Loucy (cell line): ENCODE results near the gene GRIP2.

Experiments
- H2AFZ ChIP-seq: fragments of 200-600 bp; sonication (generic); 2 replicates; pipeline ENCODE4 v1.6.0; 2016; ENCODE audit warnings: antibody characterized with exemption, mild to moderate bottlenecking, low read length, moderate library complexity
- H3F3A ChIP-seq: fragments of 200-600 bp; 2 replicates; pipeline ENCODE4 v1.6.0; 2016; ENCODE audit warnings: antibody characterized with exemption, low read depth, mild to moderate bottlenecking
- H3K27me3 ChIP-seq: fragments of 200-600 bp; sonication (generic); 2 replicates; pipeline ENCODE4 v1.6.1; 2014; ENCODE audit warnings: low read length, mild to moderate bottlenecking; ENCODE audit not compliant: insufficient read depth, poor library complexity, severe bottlenecking
- H3K36me3 ChIP-seq: fragments of 200-600 bp; sonication (generic); 2 replicates; pipeline ENCODE4 v1.6.1; 2016; ENCODE audit warnings: low read length; ENCODE audit not compliant: insufficient read depth
- H3K4me1 ChIP-seq: fragments of 200-600 bp; sonication (generic); 2 replicates; pipeline ENCODE4 v1.5.1; 2014; ENCODE audit warnings: low read length, mild to moderate bottlenecking; ENCODE audit not compliant: insufficient read depth, poor library complexity, severe bottlenecking
- H3K4me2 ChIP-seq: fragments of 200-600 bp; sonication (generic); 2 replicates; pipeline ENCODE4 v1.6.0; 2014; ENCODE audit warnings: antibody characterized with exemption, low read length, low read depth, mild to moderate bottlenecking; ENCODE audit not compliant: poor library complexity, severe bottlenecking
- H3K4me3 ChIP-seq: fragments of 200-600 bp; sonication (generic); 2 replicates; pipeline ENCODE4 v1.5.1; 2014; ENCODE audit warnings: low read length, mild to moderate bottlenecking, mixed read lengths; ENCODE audit not compliant: poor library complexity, severe bottlenecking
- H3K79me2 ChIP-seq: fragments of 200-600 bp; sonication (generic); 2 replicates; pipeline ENCODE4 v1.6.1; 2014; ENCODE audit warnings: low read length; ENCODE audit not compliant: insufficient read depth
- H3K9ac ChIP-seq: fragments of 200-600 bp; sonication (generic); 2 replicates; pipeline ENCODE4 v1.6.0; 2014; ENCODE audit warnings: mild to moderate bottlenecking, low read depth, low read length, moderate library complexity; ENCODE audit not compliant: poor library complexity, severe bottlenecking
- H3K9me2 ChIP-seq: fragments of 200-600 bp; sonication (generic); replicated peaks from 2 replicates; pipeline ENCODE4 v1.6.1; 2016; ENCODE audit warnings: low read depth, low read length, mixed read lengths
- H3K9me3 ChIP-seq: fragments of 200-600 bp; sonication (generic); 2 replicates; pipeline ENCODE4 v1.6.1; 2014; ENCODE audit warnings: mild to moderate bottlenecking, antibody characterized with exemption, low read length, low read depth; ENCODE audit not compliant: insufficient read depth
- H4K20me1 ChIP-seq: fragments of 200-600 bp; sonication (generic); 2 replicates; pipeline ENCODE4 v1.6.0; 2014; ENCODE audit warnings: antibody characterized with exemption, low read length, mild to moderate bottlenecking; ENCODE audit not compliant: insufficient read depth, poor library complexity, severe bottlenecking
- EZH2phosphoT487 ChIP-seq: fragments of 200-600 bp; IDR thresholded peaks from 2 replicates; pipeline ENCODE4 v1.6.1; 2018; ENCODE audit warnings: antibody characterized with exemption, mild to moderate bottlenecking, moderate library complexity, borderline replicate concordance
- TF ChIP-seq, protein P1 (sequence below): fragments of 200-600 bp; sonication (generic); conservative IDR thresholded peaks from 2 replicates; pipeline ENCODE4 v1.5.1; 2014; ENCODE audit warnings: mild to moderate bottlenecking, antibody characterized with exemption, low read length

GRIP2 gene

DNA sequence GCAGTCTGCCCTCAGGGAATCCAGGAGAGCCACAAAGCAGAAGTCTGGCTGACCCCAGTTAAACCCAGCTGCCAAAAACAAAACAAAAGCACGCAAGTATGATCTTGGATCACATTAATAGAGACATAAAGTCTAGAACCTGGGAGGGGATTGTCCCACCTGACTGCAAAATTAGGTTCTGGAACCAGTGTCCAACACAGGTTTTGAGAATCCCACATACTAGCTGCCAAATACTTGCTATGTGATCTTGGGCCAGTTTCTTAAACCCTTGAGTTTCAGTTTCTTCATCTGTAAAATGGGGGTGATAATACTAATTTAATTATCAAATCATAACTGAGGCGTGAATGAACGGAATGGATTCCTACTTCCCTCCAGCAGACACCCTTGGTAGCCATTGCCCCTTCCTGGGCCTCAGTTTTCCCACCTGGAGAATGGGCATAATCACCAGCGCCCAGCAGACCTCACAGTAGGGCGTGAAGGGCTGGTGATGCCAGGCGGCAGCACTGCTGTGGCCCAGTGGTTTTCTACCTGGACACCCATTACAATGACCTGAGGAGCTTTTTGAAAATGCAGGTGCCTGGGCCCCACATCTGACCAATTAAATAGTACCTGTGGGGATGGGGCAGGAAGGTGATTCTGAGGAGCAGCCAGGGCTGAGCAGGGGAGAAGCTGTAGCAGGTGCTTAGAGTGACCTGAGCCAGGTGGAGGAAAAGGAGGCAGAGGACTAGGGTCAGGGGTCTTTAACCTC, 32.2 kb downstream of the GRIP2 start:
- Histone ChIP-seq H3K9ac (no peak overlapping the region), H3F3A (no peaks in the 10 kb centered on the region), H3K9me2 (no peaks in the 10 kb centered on the region), H4K20me1 (no peaks in the 10 kb centered on the region), H3K36me3 (no peaks in the 10 kb centered on the region), H3K27me3 (no peaks in the 10 kb centered on the region), H2AFZ (no peak overlapping the region), H3K79me2 (no peaks in the 10 kb centered on the region), H3K4me3 (no peak overlapping the region), H3K4me1 (no peaks in the 10 kb centered on the region), H3K9me3 (no peaks in the 10 kb centered on the region), H3K4me2 (no peak overlapping the region)
- TF ChIP-seq, protein P1, sequence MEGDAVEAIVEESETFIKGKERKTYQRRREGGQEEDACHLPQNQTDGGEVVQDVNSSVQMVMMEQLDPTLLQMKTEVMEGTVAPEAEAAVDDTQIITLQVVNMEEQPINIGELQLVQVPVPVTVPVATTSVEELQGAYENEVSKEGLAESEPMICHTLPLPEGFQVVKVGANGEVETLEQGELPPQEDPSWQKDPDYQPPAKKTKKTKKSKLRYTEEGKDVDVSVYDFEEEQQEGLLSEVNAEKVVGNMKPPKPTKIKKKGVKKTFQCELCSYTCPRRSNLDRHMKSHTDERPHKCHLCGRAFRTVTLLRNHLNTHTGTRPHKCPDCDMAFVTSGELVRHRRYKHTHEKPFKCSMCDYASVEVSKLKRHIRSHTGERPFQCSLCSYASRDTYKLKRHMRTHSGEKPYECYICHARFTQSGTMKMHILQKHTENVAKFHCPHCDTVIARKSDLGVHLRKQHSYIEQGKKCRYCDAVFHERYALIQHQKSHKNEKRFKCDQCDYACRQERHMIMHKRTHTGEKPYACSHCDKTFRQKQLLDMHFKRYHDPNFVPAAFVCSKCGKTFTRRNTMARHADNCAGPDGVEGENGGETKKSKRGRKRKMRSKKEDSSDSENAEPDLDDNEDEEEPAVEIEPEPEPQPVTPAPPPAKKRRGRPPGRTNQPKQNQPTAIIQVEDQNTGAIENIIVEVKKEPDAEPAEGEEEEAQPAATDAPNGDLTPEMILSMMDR, result no peak
- TF ChIP-seq EZH2phosphoT487, result no peak

DNA sequence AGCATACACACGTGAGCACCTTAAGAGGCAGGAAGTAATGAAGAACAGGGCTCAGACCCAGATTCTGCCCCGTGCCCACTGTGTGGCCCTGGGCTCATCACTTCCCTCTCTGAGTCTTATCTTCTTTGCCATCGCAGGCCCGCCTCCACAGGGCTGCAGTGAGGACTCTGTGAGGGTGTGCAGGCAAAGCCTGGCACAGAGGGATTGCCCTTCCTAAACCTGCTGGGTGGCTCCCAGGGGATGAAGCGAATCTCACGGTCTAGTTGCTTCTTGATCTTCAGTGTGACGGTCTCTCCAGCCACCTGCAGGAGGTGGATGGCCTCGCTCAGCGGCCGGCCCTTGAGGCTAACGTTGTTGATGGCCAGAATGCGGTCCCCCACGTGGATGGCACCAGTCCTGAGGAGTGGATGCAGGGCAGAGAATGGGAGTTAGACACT, 32.8 kb downstream of the GRIP2 start:
- Histone ChIP-seq H3K4me2 (no peak overlapping the region), H4K20me1 (no peaks in the 10 kb centered on the region), H3K79me2 (no peaks in the 10 kb centered on the region), H3F3A (no peaks in the 10 kb centered on the region), H3K9ac (no peak overlapping the region), H2AFZ (no peak overlapping the region), H3K4me3 (no peak overlapping the region), H3K9me3 (no peaks in the 10 kb centered on the region), H3K9me2 (no peaks in the 10 kb centered on the region), H3K36me3 (no peaks in the 10 kb centered on the region), H3K4me1 (no peaks in the 10 kb centered on the region), H3K27me3 (no peaks in the 10 kb centered on the region)
- no peak for TF ChIP-seq EZH2phosphoT487
- TF ChIP-seq, protein P1, result no peak

GRCh38 chr3:14506626-14507304, 33.4 kb downstream of the GRIP2 start:
- no peak overlapping the region for H2AFZ ChIP-seq

More at GRCh38 chr3:14506626-14507304, 33.4 kb downstream of the GRIP2 start:
- Histone ChIP-seq H4K20me1 (no peaks in the 10 kb centered on the region), H3K79me2 (no peaks in the 10 kb centered on the region), H3K4me2 (no peak overlapping the region), H3K27me3 (no peaks in the 10 kb centered on the region), H3K4me1 (no peaks in the 10 kb centered on the region), H3F3A (no peaks in the 10 kb centered on the region), H3K36me3 (no peaks in the 10 kb centered on the region), H3K9me3 (no peaks in the 10 kb centered on the region), H3K9me2 (no peaks in the 10 kb centered on the region), H3K4me3 (no peak overlapping the region), H3K9ac (no peak overlapping the region)
- TF ChIP-seq, protein P1, result no peak
- no peak for TF ChIP-seq EZH2phosphoT487
